ENCODE measurements around the gene FARP1.

Gene FARP1

DNA sequence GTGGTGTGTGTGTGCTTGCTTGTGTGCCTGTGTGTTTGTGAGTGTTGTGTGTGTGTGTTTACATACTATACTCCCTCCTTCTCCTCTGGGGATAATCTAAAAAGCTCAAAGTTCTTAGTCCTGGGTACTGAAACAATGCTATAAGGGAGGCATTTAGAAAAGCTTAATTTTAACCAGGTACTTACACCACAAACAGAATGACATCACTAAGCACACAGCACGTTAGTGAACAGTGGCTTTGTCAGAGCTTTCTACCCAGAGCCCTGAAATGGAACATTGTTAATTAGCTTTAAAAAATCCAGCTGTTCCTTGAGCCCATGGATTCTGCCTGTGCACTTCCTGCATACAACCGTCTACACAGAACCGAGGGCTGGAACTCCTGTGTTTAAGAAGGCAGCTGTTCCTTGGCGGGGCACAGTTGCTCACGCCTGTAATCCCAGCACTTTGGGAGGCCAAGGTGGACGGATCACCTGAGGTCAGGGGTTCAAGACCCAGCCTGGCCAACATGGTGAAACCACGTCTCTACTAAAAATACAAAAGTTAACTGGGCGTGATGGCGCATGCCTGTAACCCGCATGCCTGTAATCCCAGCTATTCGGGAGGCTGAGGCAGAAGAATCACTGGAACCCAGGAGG, 103.8 kb downstream of the FARP1 start:
- no peak overlapping the region for H3K4me3 ChIP-seq
- H4K20me1 ChIP-seq: no peaks in the 10 kb centered on the region
- no peak overlapping the region for H3K9ac ChIP-seq
- no peaks in the 10 kb centered on the region for H3K4me1 ChIP-seq
- TF ChIP-seq Cebpa-rat (IDR thresholded peaks at IDR 0.05): no peak
- H3K27ac ChIP-seq: no peak overlapping the region
- H3K4me2 ChIP-seq: no peak overlapping the region
- H3K36me3 ChIP-seq: no peaks in the 10 kb centered on the region
- H3K9me3 ChIP-seq: no peaks in the 10 kb centered on the region
- H3K27me3 ChIP-seq: no peaks in the 10 kb centered on the region

DNA sequence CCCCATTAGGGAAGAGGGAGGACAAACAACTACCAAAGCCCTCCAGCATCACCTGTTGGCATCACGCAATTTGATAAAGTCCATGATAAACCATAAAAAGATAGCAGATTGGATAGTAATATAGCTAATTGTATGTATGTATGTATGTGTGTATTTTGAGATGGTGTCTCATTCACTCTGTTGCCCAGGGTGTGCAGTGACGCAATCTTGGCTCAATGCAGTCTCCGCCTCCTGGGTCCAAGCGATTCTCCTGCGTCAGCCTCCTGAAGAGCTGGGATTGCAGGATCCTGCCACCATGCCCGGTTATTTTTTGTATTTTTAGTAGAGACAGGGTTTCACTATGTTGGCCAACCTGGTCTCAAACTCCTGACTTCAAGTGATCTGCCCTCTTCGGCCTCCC, 108.8 kb downstream of the FARP1 start:
- Histone ChIP-seq H3K9ac (no peak overlapping the region), H3K4me3 (no peak overlapping the region), H3K4me1 (peaks cover 28% of the 10 kb centered on the region), H3K4me2 (no peak overlapping the region), H3K9me3 (no peaks in the 10 kb centered on the region), H4K20me1 (no peaks in the 10 kb centered on the region), H3K27ac (no peak overlapping the region), H3K27me3 (no peaks in the 10 kb centered on the region), H3K36me3 (no peaks in the 10 kb centered on the region)
- no peak for TF ChIP-seq Cebpa-rat (IDR thresholded peaks at IDR 0.05)

DNA sequence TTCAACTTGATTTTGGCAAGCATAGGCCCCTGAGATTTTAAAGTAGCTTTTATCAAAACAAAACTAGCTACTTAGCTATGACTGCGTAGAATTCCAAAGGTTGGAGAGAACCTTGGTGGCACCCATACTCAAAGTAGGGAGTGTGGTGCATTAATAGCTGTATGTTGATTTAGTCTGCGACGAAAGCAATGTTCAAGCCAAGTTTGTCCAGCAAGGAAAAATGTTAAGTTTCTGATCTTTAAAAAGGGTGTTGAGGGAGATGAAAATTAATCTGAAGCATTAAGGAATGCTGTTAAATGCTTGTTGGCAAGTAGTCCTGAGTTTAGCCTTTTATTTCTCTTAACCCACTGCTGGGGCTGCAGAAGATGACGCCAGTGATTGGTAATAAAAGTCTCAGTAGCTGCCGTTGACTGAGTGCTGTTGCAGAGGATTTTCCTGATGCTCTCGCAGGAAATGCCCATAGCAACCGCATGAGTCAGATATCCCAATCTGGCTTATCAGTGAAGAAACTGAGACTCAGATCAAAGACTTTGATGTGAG, 110.1 kb downstream of the FARP1 start:
- Histone ChIP-seq H3K36me3 (no peaks in the 10 kb centered on the region), H3K27ac (peak overlapping the region; percentile 57), H3K4me2 (peak overlapping the region; percentile 76), H3K27me3 (no peaks in the 10 kb centered on the region), H3K9ac (no peak overlapping the region; the same call in 1 of the 2 replicates), H4K20me1 (no peaks in the 10 kb centered on the region), H3K9me3 (no peaks in the 10 kb centered on the region), H3K4me3 (peak overlapping the region; percentile 24; the same call in 1 of the 2 replicates), H3K4me1 (peaks cover 28% of the 10 kb centered on the region)
- no peak for TF ChIP-seq Cebpa-rat (IDR thresholded peaks at IDR 0.05)

DNA sequence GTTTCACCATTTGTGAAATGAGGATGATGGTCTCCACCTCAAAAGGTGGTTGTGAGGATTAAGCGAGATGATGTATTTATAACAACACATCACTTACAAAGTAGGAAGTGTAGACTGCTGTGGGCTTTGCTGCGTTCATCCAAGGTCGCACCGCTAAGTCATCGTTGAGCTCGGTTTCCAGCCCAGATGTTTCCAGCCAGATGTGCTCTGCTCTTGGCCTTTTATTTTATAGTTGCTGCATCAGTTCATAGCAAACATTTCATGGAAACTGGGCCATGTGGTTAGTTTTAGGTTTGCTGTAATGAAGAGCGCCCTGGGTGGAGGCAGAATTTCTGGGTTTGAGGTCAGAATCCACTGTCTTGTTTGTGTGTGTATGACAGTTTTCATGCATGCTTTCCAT, 110.6 kb downstream of the FARP1 start:
- peak overlapping the region; percentile 24; the same call in 1 of the 2 replicates for H3K4me3 ChIP-seq
- no peaks in the 10 kb centered on the region for H4K20me1 ChIP-seq
- H3K27me3 ChIP-seq: no peaks in the 10 kb centered on the region
- H3K4me1 ChIP-seq: peaks cover 28% of the 10 kb centered on the region
- H3K9ac ChIP-seq: no peak overlapping the region; the same call in 1 of the 2 replicates
- peak overlapping the region; percentile 57 for H3K27ac ChIP-seq
- no peaks in the 10 kb centered on the region for H3K9me3 ChIP-seq
- no peaks in the 10 kb centered on the region for H3K36me3 ChIP-seq
- no peak for TF ChIP-seq Cebpa-rat (IDR thresholded peaks at IDR 0.05)
- H3K4me2 ChIP-seq: peak overlapping the region; percentile 76

DNA sequence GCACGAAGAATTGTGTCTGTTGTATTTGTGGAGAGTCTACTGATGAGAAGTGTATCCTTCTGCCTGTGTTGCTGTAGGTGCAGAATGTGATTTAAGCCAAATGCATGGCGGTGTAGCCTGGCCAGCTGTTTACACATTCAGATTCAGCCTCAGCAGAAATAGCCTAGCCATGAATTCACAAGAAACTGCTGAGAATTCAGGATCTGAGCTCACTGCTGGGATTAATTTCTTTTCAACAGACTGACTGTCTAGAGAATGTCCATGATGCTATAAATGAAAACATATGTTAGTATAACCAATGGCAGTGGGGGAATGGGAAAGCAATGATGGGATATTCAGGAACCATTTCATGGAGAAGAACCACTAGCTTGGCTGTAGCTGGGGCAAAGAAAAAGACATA, 111.6 kb downstream of the FARP1 start:
- H4K20me1 ChIP-seq: no peaks in the 10 kb centered on the region
- H3K9me3 ChIP-seq: no peaks in the 10 kb centered on the region
- H3K9ac ChIP-seq: no peak overlapping the region
- H3K27ac ChIP-seq: no peak overlapping the region
- H3K36me3 ChIP-seq: no peaks in the 10 kb centered on the region
- H3K4me1 ChIP-seq: peaks cover 28% of the 10 kb centered on the region
- peak overlapping the region; percentile 76; the same call in 1 of the 2 replicates for H3K4me2 ChIP-seq
- H3K27me3 ChIP-seq: no peaks in the 10 kb centered on the region
- no peak for TF ChIP-seq Cebpa-rat (IDR thresholded peaks at IDR 0.05)
- H3K4me3 ChIP-seq: no peak overlapping the region

DNA sequence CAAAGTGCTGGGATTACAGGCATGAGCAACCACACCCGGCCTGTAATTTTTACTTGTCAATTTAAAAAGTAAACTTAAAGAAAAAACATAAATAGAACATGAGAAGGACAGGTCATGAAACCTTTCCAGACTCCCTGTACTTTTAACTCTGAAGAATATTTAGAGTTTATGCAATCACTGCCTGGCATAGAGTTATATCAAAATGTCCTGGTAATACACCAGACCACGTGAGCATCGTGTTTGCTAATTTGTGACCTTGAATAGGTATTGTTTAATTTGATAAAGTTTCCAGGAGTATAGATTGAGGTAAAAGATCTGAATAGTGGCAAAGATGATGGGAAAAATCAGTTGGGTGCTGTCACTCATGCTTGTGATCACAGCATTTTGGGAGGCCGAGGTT, 115.3 kb downstream of the FARP1 start:
- no peak overlapping the region for H3K4me3 ChIP-seq
- no peaks in the 10 kb centered on the region for H3K36me3 ChIP-seq
- no peak overlapping the region for H3K4me2 ChIP-seq
- no peak overlapping the region for H3K27ac ChIP-seq
- no peaks in the 10 kb centered on the region for H3K27me3 ChIP-seq
- H3K4me1 ChIP-seq: peaks cover 15% of the 10 kb centered on the region
- H4K20me1 ChIP-seq: peaks cover 8% of the 10 kb centered on the region; the same call in 1 of the 2 replicates
- no peaks in the 10 kb centered on the region for H3K9me3 ChIP-seq
- TF ChIP-seq Cebpa-rat (IDR thresholded peaks at IDR 0.05): no peak
- no peak overlapping the region for H3K9ac ChIP-seq

DNA sequence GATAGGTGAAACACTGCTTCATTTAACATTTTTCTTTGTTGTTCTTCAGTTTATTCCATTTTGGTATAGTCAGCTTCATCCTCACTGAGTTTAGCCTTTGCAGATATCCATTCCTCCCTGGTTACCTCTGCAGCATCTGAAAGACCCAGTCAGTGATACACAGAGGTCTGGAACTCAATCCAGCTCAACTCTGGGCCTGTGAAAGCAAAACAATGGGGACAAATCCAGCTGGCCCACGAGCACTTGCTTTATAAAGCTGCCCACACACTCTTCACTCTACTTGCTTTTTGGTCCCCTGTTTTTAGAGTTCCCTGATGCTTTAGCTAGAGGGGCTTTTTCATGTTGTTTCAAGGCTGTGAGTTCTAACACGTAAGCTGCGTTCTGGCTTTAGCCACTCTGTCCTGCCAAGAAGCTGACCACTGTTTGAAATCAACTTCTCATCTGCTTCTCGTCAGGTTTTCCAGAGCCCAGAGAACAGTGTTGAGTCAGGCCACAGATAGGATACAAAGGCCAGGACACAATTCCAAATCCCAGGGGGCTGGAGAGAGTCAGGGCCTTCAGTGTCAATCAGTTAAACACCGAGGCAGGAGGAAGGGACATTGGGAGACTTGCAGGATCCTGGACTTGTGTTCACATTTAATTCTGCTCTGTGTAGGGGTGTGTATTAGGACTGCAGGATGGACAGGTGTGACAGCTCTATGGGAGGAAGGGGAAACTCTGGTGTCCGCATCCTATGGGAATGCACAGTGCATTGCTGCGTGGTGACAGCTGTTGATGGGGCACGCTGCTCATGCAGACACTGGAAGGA, 117.7 kb downstream of the FARP1 start:
- Histone ChIP-seq H3K4me2 (no peak overlapping the region), H3K9me3 (no peaks in the 10 kb centered on the region), H3K4me1 (no peaks in the 10 kb centered on the region; the same call in 1 of the 2 replicates), H4K20me1 (peaks cover 8% of the 10 kb centered on the region; the same call in 1 of the 2 replicates), H3K9ac (no peak overlapping the region), H3K4me3 (no peak overlapping the region), H3K27me3 (no peaks in the 10 kb centered on the region), H3K36me3 (no peaks in the 10 kb centered on the region), H3K27ac (no peak overlapping the region)
- TF ChIP-seq Cebpa-rat (IDR thresholded peaks at IDR 0.05): no peak

DNA sequence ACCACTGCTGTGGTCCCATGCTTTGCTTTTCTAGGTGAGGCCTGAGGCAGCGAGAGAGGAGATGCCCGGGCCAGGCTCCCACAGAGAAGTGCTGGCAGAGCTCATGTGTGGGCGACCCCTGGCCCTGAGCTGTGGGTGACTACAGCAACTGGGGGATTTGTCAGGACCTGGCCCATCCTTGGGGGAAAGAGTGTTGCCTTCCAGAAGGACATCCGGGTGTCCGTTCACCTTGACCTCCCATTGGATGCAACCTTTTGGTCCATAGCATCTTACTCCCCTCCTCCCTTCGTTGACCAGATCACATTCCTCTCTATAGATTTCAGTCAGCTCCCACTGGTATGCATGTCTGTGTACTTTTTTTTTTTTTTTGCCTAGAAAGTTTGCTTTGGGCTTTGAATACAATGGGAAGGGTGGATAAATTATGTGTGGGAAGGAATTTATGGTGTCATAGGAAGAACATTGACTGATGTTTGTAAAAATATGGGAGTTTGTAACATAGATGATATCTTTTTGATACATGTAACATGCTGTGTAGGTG, 118.3 kb downstream of the FARP1 start:
- no peak overlapping the region for H3K27ac ChIP-seq
- H3K27me3 ChIP-seq: no peaks in the 10 kb centered on the region
- no peaks in the 10 kb centered on the region for H3K9me3 ChIP-seq

DNA sequence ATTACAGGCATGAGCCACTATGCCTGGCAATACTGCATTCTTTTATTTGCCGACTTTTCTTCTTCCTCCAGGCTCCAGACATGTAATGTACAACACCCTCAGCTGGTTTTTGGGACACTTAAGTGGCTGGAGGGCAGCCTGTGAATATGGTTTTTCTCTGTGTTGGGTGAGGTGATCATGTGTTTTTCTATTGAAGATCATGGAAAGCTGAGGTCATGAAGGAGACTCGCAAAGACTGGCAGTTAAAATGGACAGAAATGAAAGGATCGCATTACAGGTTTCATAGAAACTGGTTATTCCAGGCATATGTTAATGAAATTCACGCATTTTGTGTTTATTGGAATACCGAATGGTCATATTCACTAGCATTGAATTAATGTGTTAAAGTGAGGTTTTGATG, 119.4 kb downstream of the FARP1 start:
- Histone ChIP-seq H3K27me3 (no peaks in the 10 kb centered on the region), H3K36me3 (0 out of 2 replicates have a peak, but pooled peaks cover 2% of the 10 kb centered on the region), H3K9ac (no peak overlapping the region), H3K9me3 (no peaks in the 10 kb centered on the region), H4K20me1 (peaks cover 8% of the 10 kb centered on the region; the same call in 1 of the 2 replicates), H3K27ac (no peak overlapping the region), H3K4me2 (no peak overlapping the region), H3K4me3 (no peak overlapping the region), H3K4me1 (peaks cover 8% of the 10 kb centered on the region; the same call in 1 of the 2 replicates)
- no peak for TF ChIP-seq Cebpa-rat (IDR thresholded peaks at IDR 0.05)

More for the DNA sequence above, 118.3 kb downstream of the FARP1 start:
- Histone ChIP-seq H3K9ac (no peak overlapping the region), H3K4me3 (no peak overlapping the region), H3K36me3 (no peaks in the 10 kb centered on the region), H4K20me1 (peaks cover 8% of the 10 kb centered on the region; the same call in 1 of the 2 replicates), H3K4me2 (no peak overlapping the region), H3K4me1 (no peaks in the 10 kb centered on the region; the same call in 1 of the 2 replicates)
- no peak for TF ChIP-seq Cebpa-rat (IDR thresholded peaks at IDR 0.05)
